Middle frontal gyrus (tissue), 1 donor: ENCODE results near the gene DHRS12.

Source experiments
- DNase-seq: peaks from one replicate; pipeline ENCODE4 v3.0.0-alpha.2; 2015; ENCODE audit warnings: low spot score; ENCODE audit errors: extremely low spot score

The DHRS12 gene

DNA sequence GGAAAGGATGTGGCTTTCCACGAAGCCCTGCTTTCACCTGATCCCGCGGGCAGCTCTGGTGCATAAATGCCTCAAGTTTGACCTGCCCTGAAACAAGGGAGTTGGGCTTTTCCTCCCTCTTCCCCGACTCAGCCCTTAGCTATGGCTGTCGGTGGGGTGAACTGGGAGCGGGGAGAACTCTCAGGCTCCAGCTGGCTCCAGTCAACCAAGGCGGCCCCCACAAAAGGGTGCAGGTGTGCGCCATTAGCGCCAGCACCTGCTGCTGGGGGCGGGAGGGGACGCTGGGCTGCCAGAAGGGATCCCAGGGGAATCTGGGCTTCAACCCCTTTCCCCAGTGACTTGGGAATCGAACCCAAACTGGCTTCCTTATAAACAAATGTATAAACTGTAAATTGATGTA is 7.1 kb upstream of the DHRS12 start:
- DNase-seq, result no peak

DNA sequence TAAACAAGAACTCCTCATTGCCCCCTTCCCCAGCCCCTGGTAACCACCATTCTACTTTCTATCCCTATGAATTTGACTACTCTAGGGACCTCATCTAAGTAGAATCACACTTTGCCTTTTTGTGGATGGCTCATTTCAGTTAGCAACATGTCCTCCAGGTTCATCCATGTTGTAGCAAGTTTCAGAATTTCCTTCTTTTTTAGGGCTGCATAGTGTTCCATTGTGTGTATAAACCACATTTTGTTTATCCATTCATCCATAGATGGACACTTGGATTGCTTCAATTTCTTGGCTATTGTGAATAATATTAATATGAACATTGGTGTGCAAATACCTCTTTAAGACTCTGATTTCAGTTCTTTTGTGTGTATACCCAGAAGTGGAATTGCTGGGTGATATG is 4.8 kb upstream of the DHRS12 start:
- no peak for DNase-seq

DNA sequence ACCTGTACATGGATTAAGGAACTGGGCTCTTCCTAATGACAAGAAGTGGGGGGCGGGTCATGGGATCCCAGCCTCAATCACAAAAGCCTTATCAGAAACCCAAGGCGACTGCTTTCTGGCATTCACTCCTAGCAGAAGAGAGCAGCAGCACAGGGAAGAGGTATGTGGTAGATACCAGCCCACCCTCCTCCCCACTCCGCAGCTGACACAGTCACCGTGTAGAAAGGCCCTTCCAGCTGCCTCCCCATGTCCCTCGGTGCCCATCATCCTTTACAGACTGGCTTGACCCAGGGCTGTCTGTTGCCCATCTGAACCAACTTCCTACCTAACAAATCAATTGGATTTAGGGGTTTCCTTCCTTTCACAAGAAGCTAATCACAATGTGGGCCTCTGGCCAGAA is 3.1 kb upstream of the DHRS12 start:
- DNase-seq, result no peak

DNA sequence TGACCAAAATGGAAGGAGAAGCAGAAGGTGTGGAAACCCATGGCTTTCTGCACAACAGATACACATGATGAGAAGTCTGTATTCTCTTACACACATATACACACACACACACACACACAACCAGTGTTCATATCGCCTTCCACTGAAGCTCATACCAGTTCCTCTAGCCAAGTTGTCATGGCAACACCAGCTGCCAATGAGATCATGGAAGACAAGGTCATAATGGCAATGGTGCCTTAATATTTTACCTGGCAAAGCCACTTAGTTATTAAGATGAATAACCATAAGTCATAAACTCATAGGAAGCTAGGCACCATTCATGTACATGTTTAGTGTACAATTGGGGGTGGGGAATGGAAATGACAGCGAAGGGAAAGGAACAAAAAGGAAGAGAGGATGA is 2.6 kb upstream of the DHRS12 start:
- DNase-seq, result no peak

DNA sequence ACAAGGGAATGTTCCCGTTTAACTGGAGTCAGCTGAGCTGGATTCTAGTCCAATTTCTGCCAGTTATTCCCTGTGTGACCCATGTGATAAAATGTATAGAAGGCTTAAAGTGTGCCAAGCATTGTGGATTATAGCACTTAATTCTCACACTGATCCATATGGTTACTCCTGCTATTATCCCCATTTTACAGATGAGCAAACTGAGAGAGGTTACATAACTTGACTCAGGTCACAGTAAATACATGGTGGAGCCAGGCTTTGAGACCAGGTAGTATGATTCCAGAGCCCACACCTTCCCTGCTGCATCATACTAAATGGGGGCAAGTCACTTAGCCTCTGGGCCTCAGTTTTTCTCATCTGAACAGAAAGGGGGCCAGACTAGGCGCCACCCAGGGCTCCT is 2.0 kb upstream of the DHRS12 start:
- DNase-seq, result no peak

DNA sequence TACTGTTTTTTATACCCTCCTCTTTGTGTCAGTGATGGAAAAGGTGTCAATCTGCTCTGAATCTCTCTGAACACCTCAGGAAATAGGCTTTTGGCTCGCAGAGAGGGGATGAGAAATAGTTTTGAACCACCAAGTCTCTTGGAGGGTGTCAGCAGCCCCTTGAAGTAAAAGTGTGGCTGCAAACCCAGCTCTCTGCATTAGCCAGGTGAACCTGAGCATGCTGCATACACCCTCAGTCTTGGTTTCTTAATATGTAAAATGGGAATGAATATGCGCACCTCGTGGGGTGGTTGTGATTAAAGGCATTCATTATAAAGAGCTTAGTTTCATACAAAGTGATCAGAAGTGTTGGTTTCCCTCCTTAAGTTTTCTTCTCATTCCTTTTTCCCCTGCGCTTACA is 1.4 kb upstream of the DHRS12 start:
- DNase-seq, result no peak

DNA sequence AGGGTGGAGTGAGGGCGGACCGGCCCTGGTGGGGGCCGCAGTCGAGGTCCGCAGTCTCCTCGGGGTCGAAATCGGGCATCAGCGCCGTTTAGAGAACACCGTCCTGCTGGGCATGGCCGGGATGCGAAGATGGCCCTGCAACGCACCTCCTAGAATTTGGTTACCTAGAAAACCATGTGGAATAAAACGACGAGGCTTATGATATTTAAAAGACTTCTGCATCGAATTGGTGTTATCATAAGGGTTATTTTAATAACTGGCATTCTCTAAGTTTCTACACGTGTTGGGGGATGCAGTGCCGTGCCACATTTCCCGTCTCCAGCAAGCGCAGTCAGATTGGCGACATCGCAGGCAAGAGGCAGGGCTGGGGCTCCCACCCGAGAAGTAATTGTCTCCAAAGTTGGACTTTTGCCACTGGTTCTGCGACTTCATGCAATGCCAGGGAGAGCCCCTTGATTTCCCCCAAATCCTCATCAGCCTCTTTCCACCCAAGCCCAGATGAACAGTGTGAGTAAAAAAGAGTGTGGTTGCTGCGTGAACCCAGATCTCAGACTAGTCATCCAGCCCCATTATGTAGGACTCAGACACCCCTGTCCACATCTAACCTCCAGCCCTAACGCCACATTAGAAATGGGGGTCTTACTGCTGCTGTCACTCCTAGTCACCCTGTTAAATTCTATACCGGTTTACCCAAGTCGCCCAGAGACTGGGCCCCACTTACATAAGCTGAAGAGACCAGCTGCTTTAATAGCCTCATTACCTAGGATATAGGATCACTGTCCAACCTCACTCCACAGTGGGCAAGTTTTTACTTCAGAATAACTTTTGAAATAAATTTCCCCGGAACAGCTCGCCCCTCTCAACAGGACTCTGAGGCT is 571 bp upstream of the DHRS12 start:
- no peak for DNase-seq

DNA sequence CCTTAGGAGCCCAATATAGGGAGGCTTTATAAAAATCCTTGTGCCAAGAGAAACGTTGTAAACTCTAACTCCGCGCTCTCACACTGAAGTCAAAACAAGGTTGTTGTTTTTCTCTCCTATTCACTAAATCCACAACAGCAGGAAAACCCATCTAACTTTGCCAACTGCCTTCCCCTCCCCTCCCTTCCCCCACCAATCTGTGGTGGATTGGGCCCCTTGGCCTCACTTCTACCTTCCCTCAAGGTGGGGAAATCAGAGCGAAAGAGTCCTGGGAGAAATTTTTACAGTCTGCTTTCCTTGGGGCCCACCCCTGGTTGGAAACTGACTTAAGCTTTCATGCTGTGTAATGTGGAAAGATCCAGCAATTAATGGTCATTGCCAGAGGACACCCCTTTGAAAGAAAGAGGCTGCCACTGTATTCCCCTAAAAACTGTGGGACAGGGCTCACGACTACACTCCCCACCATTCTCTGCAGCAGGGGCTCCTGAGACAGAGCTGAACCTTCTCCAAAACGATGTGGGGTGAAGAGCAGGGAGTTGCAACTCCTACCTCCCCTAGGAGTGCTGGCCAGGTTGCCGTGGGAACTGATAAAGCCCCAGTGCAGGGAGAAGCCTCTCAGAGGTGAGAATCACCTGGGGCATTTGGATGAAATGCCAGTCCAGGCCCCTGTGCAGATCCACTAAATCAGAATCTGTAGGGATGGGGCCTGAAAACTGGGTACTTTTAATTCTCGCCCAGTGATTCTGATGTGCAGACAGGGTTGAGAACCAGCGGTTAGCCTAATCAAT is 1.1 kb downstream of the DHRS12 start:
- DNase-seq, result no peak

DNA sequence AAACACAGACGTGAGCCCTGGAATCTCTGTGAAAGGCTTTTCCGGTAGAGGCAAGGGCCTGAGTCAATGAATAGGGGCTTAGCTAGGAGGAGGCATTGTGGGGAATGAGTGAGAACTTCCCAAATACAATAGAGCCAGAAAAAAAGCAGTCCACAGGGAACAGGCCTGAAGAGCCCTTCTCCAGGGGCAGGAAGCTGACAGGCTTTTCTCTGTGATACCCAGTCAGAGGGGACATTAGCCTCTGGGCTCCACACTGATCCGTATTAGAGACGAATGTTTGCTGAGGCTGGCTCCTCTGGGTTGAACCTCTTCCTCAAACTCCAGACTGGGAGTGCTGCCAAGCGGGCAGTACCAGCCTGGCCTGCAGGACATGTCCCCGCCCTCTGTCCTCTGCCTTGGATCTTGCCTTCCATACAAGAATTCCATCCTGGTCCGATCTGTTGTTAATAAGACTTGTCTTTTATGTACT is 2.3 kb downstream of the DHRS12 start:
- peak; percentile 28 for DNase-seq

DNA sequence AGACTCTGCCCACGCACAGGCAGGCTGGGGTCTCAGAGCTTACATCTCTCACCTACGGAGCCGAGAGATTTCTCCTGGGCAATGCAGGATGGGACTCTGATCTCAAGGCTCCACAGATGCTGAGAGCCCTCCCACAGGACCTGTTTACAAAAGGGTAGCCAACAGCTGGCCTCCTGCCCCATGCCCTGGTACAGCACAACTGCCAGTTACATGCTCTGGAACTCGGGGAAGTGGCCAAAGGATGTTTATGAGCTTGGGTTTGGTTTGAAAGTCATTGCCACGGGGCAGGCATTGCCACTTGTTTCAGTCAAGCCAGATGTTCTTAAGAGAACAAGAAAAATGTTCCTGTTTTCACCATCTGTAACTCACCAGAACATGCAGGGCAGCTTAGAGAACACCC is 3.5 kb downstream of the DHRS12 start:
- no peak for DNase-seq

DNA sequence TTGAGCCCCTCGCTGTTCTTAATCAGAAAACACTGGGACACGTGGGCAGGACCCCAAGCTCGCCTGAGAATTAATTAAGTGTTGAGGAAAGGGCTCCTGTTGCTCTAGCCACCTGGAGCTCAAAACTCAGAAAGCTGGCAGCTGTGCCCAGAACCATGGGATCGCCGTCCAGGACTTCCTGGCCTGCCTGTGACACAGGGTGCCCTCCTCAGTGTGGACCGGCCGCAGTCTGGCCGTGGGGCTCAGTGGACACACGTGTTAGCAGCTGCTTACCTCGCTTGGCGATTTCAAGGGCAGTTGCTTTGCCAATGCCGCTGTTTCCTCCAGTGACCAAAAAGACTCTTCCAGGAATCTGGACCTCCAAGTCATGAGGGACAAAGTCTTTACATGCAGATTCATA is 4.7 kb downstream of the DHRS12 start:
- no peak for DNase-seq

DNA sequence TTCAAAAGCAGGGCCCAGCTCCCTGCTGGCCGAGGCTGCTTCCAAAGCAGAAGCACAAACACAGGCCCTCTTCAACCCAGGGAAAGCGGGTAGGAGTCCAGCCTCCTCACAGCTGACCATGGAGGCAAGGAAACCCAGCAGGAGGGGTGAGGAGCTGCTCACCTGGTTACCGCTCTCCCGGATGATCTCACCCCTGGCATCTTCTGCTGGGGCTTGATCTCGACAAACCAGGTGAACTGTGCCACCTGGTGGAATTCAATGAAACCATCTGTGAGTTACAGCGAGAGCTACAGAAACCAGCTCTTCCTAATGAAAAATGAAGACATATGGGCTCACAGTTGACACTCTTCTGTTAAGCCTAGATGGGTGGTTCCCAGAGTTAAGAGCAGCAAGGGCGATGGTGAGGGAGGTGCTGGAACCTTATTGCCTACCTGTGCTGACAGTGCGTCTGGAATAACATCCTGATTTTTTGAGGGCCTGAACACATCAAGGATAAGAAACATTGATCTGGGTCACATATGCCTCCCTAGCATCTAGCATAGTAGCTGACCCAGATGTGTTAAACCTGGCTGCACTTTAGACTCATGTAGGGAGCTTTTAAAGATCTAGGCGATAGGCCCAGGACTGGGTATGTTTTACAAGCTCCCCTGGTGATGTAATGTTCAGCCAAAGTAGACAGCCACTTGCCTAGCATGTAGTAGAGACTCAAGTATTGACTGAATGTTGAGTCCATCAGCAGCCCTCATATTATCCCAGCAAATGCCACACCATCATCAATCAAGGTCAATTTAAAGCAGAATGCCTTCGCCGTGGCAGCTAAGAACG is 6.1 kb downstream of the DHRS12 start:
- DNase-seq, result no peak

DNA sequence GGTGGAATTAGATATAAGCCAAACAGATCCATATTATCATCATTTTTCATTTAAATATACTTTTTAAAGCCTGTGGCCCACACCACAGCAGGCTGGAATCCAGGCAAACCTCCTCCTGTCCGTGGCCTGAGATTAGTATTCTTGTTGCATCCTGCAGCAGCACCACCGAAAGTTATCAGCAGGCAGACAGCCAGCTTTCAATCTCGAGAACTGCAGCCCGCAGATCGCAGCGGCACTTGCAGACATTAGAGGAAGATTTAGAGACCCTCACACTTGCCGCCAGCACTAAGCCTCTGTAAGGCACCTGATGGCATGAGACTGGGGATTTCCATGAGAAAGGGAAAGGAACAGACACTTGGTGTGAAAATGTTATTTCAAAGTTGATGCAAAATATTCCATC is 7.4 kb downstream of the DHRS12 start:
- no peak for DNase-seq

DNA sequence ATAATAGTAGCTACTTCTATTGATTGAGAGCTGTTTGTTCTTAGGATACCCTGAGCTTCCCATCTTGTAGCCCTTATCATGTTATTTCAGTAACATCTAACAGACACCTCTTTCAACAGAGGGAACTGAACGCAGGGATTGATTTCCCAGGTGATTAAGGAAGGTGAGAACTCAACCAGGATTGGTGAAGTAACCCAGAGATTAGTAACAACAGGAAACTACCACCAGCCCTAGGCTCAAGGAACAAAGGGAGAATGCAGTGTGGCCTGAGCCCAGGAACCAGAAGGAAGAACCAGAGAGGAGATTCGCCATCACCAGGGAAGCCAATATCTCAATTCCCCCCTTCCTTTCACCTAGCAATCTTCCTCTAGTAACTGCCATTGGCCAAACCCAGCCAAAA is 8.5 kb downstream of the DHRS12 start:
- no peak for DNase-seq

DNA sequence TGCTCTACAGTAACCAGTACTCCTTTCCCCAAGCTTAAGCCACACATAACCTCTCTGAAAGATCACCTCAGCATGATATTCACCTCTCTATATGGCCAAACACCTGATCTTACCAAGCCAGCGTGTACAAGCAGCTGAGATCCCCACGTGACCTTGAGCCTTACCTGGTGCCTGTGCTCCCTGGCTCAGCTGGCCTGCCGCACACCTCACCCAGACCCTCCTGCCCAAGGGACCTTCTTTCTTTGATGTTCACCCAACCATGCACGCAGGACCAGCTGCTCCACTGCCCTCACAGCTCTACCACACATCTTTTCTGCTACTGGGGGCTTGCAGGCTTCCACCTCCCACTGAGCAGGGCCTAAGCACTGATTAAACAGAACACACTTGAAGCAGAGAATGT is 9.0 kb downstream of the DHRS12 start:
- DNase-seq, result no peak

DNA sequence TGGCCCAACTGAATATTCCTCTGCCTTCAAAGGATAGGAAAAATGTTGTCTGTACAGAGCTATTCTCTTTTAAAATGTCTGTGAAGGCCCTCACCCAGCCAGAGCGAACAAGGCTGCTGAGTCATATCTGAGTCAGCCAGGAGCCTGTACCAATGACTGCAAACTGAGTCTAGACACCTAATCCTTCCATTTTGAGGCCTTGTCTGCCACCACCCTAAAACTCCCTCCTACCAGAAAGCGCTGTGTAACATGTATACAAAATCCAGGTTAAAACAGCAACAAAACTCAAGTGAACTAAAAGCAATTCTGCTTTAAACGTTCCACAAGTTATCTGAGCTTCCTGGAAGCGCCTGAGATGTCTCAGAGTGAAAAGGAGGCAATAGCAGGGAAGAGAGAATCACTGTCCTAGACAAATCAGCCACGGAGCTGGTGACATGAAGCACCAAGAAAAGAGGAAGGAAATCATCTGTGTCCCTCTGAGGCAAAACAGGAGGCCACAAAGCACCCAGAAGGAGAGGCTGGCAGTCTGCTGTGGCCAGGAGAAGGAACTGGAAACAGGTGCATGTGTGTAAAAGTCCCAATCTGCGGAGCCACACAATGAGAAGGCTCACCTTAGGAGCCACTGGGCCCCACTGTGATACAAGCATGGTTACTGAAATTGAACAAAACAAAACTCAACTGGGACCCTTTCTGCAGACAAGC is 10.2 kb downstream of the DHRS12 start:
- no peak for DNase-seq

DNA sequence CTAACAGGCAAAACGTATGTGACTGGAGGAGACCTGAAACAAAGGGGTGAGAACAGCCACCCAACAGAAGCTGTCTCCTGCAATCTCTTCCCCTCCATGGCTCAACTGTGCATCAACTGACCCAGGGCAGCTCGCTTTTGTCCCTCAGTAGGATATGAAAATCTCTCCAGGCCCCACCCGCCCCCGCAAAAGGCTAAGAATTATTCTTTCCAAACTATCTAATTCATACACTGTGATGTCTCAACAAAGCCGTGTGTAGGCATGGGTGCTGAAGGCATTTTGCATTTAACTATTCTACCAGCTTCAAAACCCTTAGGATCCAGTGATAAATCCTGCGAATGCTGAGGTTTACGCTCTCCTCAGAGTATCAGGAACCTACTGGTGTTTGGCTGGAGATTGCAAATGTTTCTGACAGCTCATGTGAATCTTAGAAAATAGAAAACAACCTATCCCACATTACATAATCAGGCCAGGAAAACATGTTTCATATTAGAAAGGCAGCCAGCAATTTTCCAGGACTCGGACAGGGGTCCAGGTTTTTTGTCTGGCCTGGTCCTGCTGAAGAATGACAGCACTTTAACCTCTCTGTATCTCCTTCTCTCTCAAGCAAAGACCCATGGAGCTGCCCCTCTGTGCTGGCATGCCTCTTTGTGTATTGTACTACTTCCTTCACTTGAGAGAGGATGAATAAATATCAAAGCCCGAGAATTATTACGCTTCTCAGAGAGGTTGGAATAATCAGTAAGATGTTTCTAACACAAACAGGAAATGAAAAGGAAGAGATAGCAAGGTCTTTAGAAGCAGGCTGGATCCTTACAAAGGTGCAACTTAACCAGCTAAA is 17.3 kb downstream of the DHRS12 start:
- DNase-seq, result no peak

DNA sequence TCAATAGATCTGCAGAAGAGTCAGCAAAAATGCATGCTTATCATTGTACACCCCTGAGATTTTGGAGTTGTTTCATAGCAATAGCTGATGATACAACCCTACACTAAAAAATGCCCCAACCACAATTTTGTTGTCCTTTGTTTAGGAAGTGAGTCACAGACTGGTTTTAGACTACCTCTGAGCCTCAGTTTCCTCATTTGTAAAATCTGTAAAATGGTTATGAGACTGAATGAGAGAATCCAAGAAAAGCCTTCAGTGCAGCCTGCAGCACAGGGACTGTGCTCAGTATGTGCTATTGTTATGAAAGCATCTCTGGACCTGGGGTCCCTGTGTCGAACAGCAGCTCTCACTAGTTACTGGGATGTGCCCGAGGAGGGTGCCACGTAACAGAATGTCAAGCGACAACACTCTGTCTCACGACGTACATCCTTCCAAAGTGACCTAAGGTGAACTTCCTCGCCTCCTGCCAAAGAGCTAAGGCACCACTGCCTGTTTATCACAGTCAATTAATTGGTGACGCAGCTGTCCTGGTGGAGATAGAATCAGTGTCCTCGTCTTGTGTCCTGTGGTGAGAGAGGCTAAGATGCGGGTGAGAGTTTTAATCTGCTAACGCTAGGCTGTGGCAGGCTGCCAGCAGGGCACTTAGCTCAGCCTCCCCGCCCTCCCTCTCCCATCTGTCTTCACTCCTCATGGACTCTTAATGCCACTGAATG is 18.1 kb downstream of the DHRS12 start:
- DNase-seq, result no peak

DNA sequence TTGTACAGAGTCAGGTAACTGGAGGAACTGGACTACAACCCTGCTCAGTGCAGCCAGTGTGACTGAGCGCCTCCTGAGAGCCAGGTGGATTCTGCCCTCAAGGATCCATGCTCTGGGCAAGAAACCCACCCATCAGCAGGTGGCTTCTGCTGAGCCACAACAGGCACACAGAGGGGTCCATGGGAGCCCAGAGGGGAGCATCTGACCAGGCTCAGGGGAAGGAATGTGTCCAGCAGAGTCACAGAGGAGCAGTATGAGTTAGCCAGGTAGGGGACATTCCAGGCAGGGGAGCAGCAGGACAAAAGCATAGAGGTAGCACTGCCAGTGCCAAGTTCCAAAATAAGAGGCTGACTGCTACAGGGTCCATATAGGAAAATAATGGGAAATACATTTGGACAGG is 19.9 kb downstream of the DHRS12 start:
- no peak for DNase-seq
